Keratinocyte (primary cell): ENCODE measurements around the gene TBCA.

Source experiments
- CTCF ChIP-seq, 3 experiments: IDR thresholded peaks in 1 of 3; conservative IDR thresholded peaks in 1 of 3; optimal IDR thresholded peaks in 1 of 3; 2 replicates in 2 of 3; 3 replicates in 1 of 3; pipeline versions ENCODE3 to v1.5.1; 2011; ENCODE audit warnings: low read length in 3 of 3, mild to moderate bottlenecking in 3 of 3, moderate library complexity in 2 of 3, control low read depth in 1 of 3, inconsistent platforms in 1 of 3; ENCODE audit not compliant: insufficient read depth in 2 of 3; ENCODE audit errors: extremely low read depth in 1 of 3
- EZH2 ChIP-seq: IDR thresholded peaks from one replicate; pipeline ENCODE4 v1.6.1; 2012; ENCODE audit warnings: inconsistent platforms, mild to moderate bottlenecking, low read length, moderate library complexity

DNA sequence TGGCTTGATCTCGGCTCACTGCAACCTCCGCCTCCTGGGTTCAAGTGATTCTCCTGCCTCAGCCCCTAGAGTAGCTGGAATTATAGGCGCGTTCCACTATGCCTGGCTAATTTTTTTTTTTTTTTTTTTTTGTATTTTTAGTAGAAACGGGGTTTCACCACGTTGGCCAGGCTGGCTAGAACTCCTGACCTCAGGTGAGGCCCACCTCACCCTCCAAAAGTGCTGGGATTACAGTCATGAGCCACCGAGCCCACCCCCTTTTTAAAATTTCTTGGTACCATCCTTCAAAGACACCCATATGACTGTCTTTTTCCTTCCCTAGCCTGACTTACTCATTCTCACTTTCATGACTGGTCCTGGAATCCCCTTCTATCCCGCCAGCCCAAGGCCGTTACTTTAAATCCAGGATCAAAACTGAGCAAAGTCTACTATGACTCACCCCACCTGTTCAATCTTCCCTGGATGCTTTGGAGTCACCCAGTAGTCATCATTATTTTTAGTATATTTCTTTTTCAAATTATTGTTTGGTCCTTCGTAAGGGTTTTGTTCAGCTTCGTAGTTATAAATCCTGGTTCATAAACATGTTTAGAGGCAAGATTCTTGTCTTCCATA, 1.2 kb upstream of the TBCA start:
- no peak for TF ChIP-seq EZH2
- no peak for TF ChIP-seq CTCF (optimal IDR thresholded peaks at IDR 0.05 in 1 of 3, IDR thresholded peaks at IDR 0.05 in 1 of 3, conservative IDR thresholded peaks at IDR 0.05 in 1 of 3; ENCODE audit: extremely low read depth in 1 of 3, insufficient read depth in 2 of 3, low read length in 3 of 3)
